Dermis microvascular lymphatic vessel endothelial cell (primary cell): ENCODE results near the gene TRAF2. TPM values are rescaled to one million over a fixed set of nuclear protein-coding genes. Genes with fewer than 3 reads are reported as not detected.
A peak's percentile ranks its signal among the peaks of the same experiment; 100 is the strongest.

Source experiments
- DNase-seq, 2 donors: peaks; one replicate each; pipeline versions ENCODE4 v3.0.0 to v3.0.0-alpha.2; 2010; ENCODE audit warnings: low read depth in 2 of 2
- total RNA-seq: library from RNA; depleted of rRNA; stranded (reverse); fragments of >200 nt; gene quantifications from 2 replicates; pipeline ENCODE4 v1.2.1, GENCODE V29; 2014

The TRAF2 gene
- total RNA-seq, 1 donor from 2014 or later = 13.0 TPM

DNA sequence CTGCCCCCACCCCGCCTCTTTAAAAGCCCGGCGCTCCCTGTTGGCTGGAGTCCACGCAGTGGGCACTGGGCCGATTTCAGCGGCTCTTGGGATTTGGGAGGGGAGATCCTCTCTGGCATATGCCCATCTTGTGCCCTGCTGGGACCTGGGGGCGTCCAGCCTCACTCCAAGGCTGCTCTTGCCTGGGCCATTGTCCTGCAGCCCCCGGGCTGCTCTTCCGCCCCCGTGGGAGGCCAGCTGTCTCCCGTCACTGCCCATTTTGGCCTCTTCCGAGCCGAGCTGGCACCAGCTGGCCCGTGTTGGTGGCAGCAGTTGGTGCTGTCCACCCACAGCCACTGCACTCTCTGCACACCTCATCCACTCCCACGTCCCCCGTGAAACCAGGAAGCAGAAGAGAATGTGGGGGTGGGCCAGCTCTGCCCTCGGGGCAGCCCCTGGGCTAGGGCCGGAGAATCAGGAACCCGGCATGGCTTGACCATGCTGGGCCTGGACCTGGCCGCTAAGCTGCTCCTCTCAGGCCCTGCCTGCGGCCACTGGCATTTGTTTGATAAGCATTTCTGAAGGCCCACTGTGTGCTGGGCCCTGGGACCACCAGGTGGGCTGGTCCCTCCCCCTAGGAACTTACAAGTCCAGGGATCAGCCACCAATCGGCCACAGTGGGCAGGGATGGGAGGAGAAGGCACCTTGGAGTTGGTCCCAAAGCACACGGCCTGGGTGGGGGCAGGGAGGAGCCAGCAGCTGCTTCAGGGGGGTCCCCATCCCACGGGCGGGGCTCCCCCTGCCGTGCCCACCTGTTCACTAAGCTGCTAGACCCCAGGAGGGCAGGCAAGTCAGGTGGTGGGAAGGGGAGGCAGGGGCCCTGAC is 60.9 kb downstream of the TRAF2 start:
- DNase-seq = no peak

DNA sequence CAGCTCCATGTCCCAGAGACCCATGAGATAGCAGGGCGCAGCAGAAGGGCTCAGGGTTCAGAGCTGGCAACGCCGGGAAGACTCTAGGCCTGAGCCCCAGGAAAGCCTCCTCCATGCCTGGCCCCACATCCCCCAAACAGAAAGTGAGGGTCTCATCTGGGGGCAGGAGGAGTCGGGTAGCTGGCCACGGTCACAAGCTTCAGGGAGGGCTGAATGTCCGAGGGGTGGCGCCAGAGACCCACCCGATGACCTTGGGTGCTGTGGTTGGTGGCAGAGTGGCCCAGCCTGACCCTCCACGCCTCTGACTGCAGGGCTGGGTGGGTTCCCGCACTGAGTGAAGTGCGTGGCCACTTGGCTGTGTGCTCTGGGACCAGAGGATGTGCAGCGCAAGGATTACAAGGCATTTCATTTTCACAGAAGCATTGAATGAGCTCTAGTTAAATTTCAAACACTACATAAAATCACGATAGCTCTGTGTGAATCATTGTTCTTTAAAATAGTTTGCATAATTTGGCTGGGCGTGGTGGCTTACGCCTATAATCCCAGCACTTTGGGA is 61.7 kb downstream of the TRAF2 start:
- DNase-seq = peak; percentile 10 to 49

DNA sequence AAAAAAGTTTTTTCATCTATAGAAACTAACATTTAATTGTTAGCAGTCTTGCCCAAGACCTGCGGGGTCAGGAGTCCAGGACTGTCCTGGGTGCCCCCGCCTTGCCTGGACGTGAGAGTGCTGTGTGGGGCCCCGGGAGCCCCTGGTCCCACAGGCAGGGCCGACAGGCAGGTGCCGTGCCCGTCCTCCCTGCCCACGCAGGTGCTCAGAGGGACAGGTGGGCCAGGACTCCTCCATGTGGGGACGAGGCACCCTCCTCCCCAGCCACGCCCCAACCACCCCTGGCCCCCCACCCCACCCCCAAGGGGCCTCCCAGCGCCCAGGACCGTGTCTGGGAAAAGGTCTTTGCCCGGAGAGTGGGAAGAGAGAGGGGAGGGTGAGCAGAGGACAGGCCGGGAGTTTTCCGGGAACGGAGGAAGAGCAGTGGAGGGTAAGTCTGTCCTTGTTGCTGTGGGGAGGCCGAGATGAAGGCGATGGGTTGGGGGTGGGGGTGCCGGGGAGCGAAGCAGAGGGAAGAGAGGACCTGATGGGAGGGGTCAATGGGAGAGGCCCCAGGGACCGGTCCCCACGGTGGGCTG is 63.0 kb downstream of the TRAF2 start:
- no peak for DNase-seq

DNA sequence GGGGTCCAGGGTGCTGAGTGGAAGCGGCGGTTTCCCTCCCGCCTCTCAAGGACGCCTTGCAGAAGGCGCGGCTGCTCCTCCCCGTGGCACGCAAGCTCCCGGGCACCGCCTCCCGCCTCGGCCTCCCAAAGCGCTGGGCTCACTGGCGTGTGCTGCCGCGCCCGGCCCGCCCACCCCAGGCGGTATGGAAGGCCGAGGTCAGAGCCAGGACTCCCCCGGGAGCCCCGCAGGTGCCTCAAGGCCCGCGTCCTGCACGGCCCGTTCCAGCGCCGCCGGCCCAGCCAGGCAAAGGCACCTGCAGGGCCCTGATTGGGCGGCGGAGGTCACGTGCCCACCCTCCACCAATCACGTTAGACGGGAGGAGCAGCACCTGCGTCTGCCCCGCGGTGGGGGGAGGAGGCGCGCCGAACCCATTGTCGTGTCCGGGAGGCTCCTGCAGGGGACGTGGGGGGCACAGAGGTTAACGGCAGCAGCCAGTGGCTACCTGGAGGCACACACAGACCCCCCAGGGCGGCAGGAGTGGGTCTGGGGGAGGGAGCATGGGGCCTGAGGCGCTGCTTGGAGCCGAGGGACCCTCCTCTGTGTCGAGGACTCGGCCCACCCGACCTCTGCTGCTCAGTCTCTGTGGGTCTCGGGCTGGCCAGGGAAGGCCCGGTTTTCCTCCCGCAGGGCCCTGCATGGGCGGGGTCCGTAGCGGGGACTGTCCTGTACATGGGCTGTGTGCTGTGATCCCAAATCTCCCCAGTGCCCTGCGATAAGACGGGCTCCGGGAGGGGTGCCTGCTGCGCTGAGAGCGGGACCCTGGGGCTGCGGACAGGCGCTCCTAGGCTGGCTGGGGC is 63.7 kb downstream of the TRAF2 start:
- DNase-seq = peak; percentile 81 to 97

DNA sequence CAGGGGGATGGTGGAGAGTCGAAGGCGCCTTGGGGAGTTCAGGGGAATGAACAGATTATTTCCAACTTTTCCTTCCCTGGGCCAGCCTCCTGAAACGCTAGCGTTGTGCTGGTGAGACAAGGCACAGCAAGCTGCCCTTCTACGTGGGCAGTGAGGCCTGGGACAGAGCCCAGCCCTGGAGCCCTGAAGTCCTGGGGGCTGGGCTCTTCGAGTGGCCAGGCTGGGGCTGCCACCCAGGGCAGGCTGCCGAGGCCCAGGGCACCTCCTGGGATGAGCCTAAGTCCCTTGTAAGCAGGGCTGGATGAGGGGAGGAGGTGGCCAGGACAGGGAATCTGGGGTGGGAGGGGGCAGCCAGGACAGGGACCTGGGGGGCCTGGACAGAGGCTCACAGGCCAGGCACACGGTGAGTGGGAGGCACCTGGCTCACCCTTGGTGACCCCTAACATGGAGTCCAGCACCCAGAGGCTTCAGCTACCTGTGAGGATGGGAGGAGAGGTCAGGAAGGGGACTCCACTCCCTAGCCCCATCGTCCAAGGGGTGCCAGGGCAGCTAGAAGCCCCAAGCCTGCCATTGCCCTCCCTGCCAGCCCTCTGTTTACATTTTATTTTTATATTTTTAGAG is 64.5 kb downstream of the TRAF2 start:
- no peak for DNase-seq

DNA sequence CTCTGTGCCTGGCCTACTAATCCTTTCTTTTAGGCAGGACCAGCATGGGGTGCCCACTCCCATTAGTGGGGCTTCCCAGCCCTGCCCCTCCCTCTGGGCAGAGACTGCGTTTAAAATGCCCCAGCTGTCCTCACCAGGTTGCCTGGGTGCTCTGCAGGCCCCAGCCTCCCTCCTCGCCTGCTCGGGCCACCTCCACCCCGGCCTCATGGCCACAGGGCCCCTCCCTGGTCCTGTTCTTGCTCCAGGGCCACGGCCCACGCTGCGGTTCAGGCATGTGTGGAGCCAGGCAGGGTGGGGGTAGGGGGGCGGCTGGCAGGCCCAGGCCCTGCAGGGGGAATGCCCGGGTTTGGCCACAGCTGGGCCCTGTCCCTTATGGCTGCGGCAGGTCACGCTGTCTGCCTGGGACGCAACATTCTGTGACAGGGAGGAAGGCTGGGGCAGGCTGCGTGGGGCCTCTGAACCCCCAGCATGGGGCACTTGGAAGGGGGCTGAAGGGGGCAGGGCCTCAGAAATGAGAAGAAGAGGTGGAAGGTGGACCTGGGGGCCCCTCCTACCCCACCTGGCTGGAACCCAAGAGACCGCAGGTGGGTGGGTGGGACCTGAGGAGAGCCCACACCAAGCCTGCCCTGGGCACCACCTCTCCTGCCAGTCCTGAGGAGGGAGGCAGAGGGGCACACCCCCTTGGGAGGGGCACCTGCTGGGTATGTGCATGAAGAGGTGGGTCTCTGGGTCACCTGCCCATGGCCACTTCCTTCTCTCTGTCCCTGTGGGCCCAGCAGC is 65.4 kb downstream of the TRAF2 start, which contains the start of gene LCN12:
TSS of gene LCN12 (plus strand) at position 733 of the 780 bp plus-strand sequence. CDS start 55 bp downstream, outside the sequence.
- DNase-seq = no peak

DNA sequence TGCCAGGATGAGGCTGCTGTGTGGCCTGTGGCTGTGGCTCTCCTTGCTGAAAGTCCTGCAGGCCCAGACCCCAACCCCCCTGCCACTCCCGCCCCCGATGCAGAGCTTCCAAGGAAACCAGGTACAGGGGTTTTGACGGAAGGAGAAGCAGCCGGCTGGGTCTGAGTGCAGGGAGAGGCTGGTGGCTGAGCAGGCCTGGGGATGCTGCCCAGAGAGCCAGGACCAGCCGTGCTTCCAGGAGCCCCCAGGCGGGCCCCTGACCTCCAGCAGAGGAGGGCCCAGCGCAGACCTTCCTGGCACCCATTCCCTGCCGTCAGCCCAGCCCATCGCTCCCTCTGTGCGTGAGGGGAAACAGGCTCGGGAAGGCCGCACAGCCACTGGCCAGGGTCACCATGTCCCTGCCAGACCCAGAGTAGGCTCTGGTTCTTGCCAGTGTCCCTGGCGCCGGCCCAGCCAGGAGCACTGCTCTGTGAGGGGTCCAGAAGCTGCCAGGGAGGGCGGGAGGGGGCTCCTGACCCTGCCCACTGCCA is 66.1 kb downstream of the TRAF2 start:
- DNase-seq = no peak

DNA sequence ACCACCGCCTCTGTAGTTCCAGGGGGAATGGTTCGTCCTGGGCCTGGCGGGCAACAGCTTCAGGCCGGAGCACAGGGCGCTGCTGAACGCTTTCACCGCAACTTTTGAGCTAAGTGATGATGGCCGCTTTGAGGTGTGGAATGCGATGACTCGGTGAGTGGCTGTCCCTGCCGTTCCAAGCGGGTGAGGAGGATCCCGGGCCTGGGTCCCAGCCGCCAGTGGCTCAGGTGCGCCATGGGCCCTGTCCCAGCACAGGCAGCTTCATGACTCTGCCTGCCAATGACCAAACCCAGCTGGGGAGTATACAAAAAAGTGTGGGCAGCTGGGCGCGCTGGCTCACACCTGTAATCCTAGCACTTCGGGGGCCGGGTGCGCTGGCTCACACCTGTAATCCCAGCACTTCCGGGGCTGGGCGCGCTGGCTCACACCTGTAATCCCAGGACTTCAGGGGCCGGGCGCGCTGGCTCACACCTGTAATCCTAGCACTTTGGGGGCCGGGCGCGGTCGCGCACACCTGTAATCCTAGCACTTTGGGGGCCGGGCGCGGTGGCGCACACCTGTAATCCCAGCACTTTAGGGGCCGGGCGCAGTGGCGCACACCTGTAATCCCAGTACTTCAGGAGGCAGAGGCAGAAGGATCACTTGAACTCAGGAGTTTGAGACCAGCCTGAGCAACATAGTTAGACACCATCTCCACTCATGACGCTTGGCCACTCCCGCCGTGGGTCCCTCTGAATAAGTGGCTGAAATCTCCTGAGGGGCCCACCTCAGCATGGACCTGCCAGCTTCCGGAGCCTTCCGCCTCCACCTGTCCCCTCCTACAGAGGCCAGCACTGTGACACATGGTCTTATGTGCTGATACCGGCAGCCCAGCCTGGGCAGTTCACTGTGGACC is 66.8 kb downstream of the TRAF2 start:
- DNase-seq = no peak

DNA sequence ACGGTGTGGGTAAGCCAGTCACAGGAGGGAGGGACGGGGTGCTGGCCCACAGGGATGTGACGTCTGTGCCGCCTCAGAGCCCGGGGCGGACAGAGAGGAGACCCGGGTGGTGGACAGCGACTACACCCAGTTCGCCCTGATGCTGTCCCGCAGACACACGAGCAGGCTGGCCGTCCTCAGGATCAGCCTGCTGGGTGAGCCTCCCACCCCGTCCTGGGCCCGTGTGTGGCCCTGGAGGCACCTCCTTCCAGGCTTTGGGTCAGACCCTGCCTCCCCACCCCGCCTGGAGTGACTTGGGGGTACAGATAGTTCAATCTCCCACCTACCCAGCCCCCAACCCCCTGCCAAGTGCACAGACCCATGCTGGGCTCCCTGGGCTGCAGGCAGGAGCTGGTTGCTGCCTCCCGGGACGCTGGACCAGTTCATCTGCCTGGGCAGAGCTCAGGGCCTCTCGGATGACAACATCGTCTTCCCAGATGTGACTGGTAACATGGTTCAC is 67.5 kb downstream of the TRAF2 start:
- DNase-seq = no peak

DNA sequence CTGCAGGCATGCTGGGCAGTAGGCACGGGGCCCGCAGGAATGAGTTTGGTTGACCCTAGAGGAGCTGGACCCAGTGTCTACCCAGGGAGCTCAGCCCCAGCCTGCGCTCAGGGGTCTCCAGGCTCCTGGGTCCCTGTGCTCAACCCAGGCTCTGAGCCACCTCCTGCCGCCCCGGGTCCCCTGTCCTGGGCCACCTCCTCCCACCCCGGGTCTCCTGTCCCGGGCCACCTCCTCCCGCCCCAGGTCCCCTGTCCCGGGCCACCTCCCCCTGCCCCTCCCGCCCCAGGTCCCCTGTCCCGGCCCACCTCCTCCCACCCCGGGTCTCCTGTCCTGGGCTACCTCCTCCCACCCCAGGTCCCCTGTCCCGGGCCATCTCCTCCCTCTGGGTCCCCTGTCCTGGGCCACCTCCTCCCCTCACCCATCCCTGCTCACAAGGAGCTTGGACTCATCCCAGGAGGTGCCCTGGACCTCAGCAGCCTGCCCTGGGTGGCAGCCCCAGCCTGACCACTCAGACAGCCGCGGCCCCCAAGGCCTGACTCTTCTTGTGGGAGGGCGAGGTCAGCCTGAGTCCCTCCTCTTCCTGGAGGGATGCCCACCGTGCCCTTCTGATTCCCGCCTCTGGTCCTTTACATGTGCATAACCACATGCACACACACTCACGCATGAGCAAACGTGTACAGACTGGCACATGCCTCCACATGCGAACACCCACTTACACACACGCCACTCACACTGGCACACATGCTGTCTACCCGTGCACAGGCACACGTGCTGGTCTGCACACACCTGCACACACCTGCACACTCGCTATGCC is 68.2 kb downstream of the TRAF2 start:
- no peak for DNase-seq

DNA sequence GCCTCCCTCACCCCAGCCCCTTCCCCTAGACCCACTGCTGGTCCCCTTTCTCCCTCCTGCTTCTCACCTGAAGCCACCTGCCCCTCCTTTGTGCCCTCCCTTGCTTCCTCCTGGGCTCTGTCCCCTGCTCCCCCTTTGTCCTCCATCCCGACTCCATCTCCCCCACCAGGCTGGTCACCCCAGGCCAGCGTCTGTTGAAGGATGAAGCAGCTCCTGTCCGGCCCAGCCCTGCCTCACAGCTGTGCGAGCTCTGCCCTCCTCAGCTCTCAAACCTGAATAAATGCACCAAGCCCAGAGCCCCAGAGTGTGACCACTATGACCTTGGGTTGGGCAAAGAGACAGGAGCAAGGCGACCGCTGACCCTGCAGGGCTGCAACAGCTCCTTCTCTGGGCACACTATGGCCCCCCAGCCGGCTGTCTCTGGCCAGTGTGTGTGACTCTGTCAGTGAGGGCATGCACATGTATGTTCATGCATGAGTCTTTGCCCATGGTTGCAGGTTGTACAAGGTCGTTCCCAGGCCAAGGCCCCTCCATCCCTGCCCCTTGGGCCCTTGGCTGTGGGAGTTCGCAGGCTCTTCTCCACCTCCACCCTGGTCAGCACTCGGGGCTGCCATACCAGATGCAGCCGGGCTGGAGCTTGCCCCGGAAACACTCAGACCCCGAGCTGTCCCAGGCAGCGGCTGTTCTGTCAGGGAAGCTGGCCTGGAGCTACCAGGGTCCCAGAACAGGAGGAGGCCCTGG is 69.1 kb downstream of the TRAF2 start:
- DNase-seq = no peak

DNA sequence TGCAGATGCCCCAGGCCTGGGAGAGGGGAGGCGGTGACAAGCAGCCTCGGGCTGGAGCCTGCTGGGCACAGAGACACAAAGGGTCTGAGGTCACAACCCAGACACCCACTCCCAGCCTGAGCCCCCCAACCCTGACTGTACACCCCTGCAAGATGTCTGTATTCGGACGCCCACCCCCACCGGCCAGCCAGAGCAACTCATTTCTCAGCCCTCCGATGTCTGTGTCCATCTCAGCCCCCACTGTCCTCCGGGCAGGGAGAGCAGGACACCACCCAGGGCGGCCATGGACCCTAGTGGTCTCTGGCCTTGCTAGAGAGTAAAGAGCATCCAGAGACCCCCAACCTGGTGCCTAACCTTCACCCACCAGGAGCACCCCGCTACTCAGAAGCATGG is 69.6 kb downstream of the TRAF2 start:
- no peak for DNase-seq

DNA sequence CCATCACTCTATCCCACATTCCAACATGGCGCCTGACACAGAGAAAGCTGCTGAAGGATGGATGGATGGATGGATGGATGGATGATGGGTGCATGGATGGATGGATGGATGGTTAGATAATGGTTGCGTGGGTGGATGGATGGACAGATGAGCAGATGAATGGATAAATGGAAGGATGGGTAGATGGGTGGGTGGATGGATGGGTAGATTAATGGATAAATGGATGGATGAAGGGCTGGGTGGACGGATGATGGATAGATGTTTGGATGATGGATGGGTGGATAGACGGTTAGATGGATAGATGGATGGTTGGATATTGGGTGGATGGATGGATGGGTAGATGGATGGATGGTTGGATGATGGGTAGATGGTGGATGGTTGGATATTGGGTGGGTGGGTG is 70.3 kb downstream of the TRAF2 start:
- DNase-seq = no peak

DNA sequence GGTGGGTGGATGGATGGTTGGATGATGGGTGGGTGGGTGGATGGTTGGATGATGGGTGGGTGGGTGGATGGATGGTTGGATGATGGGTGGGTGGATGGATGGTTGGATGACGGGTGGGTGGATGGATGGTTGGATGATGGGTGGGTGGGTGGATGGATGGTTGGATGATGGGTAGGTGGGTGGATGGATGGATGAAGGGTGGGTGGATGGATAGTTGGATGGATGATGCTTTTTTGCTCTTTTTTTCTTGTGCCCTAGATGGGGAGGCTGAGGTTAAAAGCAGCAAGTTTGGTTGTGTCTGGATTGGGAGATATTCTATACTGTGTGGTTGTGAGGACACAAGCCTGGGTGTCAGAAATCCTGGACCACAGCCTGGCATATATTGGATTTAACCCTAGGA is 71.1 kb downstream of the TRAF2 start:
- DNase-seq = no peak

DNA sequence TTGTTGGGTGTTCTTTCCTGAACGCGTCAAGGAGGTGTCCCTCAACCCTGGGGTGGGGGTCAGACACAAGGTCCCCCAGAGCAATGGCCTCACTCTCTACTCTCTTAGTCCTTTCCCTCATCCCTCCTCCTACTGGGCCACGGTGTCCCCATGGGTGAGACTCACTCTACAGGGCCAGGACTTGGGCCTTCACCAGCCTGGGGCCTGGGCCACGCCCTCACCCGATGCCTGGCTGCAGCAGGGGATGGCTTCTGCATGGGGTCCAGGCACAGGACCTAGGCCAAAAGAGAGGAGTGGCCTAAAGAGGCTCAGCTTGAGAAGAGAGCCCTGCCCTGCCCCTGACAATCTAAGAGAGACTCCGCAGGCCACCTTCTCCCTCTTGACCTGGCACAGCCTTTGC is 71.6 kb downstream of the TRAF2 start:
- DNase-seq = no peak

DNA sequence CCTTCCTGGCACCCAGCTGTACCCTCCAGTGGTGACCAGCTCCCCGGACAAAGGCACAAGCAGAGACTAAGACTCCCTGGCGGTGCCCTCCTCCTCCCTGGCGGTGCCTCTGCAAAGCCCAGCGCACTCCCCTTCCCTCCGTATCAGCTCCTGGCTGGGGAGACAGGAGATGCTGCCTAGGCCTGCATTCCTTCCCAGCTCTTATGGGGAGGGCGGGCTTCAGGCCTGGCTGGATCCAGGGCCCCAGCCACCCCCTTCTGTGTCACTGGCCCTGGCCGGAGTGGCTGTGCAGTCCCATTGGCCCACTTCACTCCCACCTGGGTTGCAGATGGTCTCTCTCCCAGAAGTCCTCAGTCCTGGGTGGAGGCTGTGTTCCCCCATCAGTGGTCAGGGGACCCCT is 72.2 kb downstream of the TRAF2 start:
- DNase-seq = no peak
